Neural cell (in vitro differentiated cells): Measurements from ENCODE around the gene PLIN4. TPM values are rescaled to one million over a fixed set of nuclear protein-coding genes. Genes with fewer than 3 reads are reported as not detected.

Experiments used
- H2AFZ ChIP-seq: fragments of 200-600, 300-800 bp; sonication (generic), shearing (Covaris generic); 2 replicates; pipeline ENCODE4 v1.6.0; 2014; ENCODE audit warnings: low read depth, mild to moderate bottlenecking, antibody characterized with exemption, low read length, moderate library complexity
- H3F3A ChIP-seq: fragments of 200-600 bp; shearing (Covaris generic); 2 replicates; pipeline ENCODE4 v1.6.1; 2016; ENCODE audit warnings: mild to moderate bottlenecking, moderate library complexity, mixed read lengths, antibody characterized with exemption, low read length; ENCODE audit not compliant: insufficient read depth, poor library complexity, severe bottlenecking
- H3K27ac ChIP-seq: fragments of 200-600, 300-800 bp; sonication (generic), shearing (Covaris generic); 2 replicates; pipeline ENCODE4 v1.5.1; 2014; ENCODE audit warnings: mild to moderate bottlenecking, low read length, moderate library complexity
- H3K27me3 ChIP-seq: fragments of 300-800, 200-600 bp; sonication (generic), shearing (Covaris generic); 2 replicates; pipeline ENCODE4 v1.6.0; 2014; ENCODE audit warnings: mild to moderate bottlenecking, low read depth, low read length, moderate library complexity; ENCODE audit not compliant: insufficient read depth
- H3K36me3 ChIP-seq: fragments of 300-800, 200-600 bp; sonication (generic), shearing (Covaris generic); 2 replicates; pipeline ENCODE4 v1.5.1; 2014; ENCODE audit warnings: mild to moderate bottlenecking, antibody characterized with exemption, low read length, moderate library complexity; ENCODE audit not compliant: insufficient read depth
- H3K4me2 ChIP-seq: fragments of 300-800, 200-600 bp; sonication (generic), shearing (Covaris generic); 2 replicates; pipeline ENCODE4 v1.6.0; 2014; ENCODE audit warnings: mild to moderate bottlenecking, low read length
- H3K4me3 ChIP-seq: fragments of 300-800, 200-600 bp; sonication (generic), shearing (Covaris generic); 2 replicates; pipeline ENCODE4 v1.5.1; 2014; ENCODE audit warnings: mild to moderate bottlenecking, low read length, moderate library complexity
- H3K79me2 ChIP-seq: fragments of 200-600 bp; shearing (Covaris generic); replicated peaks from 2 replicates; pipeline ENCODE4 v1.6.0; 2014; ENCODE audit warnings: mild to moderate bottlenecking, low read length, moderate library complexity; ENCODE audit not compliant: insufficient read depth
- H3K9ac ChIP-seq: fragments of 300-800, 200-600 bp; sonication (generic), shearing (Covaris generic); 2 replicates; pipeline ENCODE4 v1.6.1; 2016; ENCODE audit warnings: mild to moderate bottlenecking, low read length, mixed read lengths
- H3K9me2 ChIP-seq: fragments of 200-600 bp; shearing (Covaris generic); 2 replicates; pipeline ENCODE4 v1.6.1; 2016; ENCODE audit warnings: mild to moderate bottlenecking, low read length, mixed read lengths; ENCODE audit not compliant: insufficient read depth
- H3K9me3 ChIP-seq: fragments of 200-600, 300-800 bp; sonication (generic), shearing (Covaris generic); 2 replicates; pipeline ENCODE4 v1.6.1; 2016; ENCODE audit warnings: mild to moderate bottlenecking, mixed run types, low read length, moderate library complexity, mixed read lengths
- H4K20me1 ChIP-seq: fragments of 200-600 bp; shearing (Covaris generic); 2 replicates; pipeline ENCODE4 v1.6.1; 2016; ENCODE audit warnings: mild to moderate bottlenecking, mixed run types; ENCODE audit not compliant: insufficient read depth
- CTCF ChIP-seq: fragments of 450-650 bp; IDR thresholded peaks from 2 replicates; pipeline ENCODE4 v1.5.1; 2014; ENCODE audit warnings: antibody characterized with exemption, mild to moderate bottlenecking, moderate library complexity; ENCODE audit not compliant: poor library complexity, severe bottlenecking
- EP300 ChIP-seq: fragments of 450-650 bp; conservative IDR thresholded peaks from 2 replicates; pipeline ENCODE4 v1.6.1; 2014; ENCODE audit warnings: antibody characterized with exemption, mild to moderate bottlenecking, moderate library complexity; ENCODE audit not compliant: poor library complexity, severe bottlenecking
- EZH2 ChIP-seq: fragments of 200-600, 300-800 bp; shearing (Covaris generic), sonication (generic); IDR thresholded peaks from 2 replicates; pipeline ENCODE4 v1.6.1; 2014; ENCODE audit warnings: antibody characterized with exemption, low read length, borderline replicate concordance, mild to moderate bottlenecking; ENCODE audit not compliant: insufficient read depth, poor library complexity, severe bottlenecking
- MXI1 ChIP-seq: fragments of 450-650 bp; conservative IDR thresholded peaks from 2 replicates; pipeline ENCODE4 v1.6.1; 2014; ENCODE audit warnings: antibody characterized with exemption, mild to moderate bottlenecking; ENCODE audit not compliant: poor library complexity, severe bottlenecking
- POLR2AphosphoS5 ChIP-seq: IDR thresholded peaks from 2 replicates; pipeline ENCODE4 v1.6.1; 2012
- RAD21 ChIP-seq: fragments of 450-650 bp; conservative IDR thresholded peaks from 2 replicates; pipeline ENCODE4 v1.6.1; 2014; ENCODE audit warnings: antibody characterized with exemption, mild to moderate bottlenecking, moderate library complexity
- REST ChIP-seq: IDR thresholded peaks from 2 replicates; pipeline ENCODE4 v1.6.1; 2012; ENCODE audit warnings: borderline replicate concordance
- SMC3 ChIP-seq: fragments of 450-650 bp; conservative IDR thresholded peaks from 2 replicates; pipeline ENCODE4 v1.6.1; 2014; ENCODE audit warnings: antibody characterized with exemption, mild to moderate bottlenecking, moderate library complexity; ENCODE audit not compliant: poor library complexity
- TAF1 ChIP-seq: IDR thresholded peaks from 2 replicates; pipeline ENCODE4 v1.6.1; 2012; ENCODE audit warnings: low read depth
- polyA plus RNA-seq: library from polyadenylated mRNA; depleted of rRNA; stranded (reverse); fragments of >200 nt; gene quantifications from 2 replicates; pipeline ENCODE4 v1.2.3, GENCODE V29; 2014

PLIN4 gene
- polyA plus RNA-seq, 1 donor from 2014 or later, result not detected

GRCh38 chr19:4539169-4539692 lies 20.9 kb upstream of the PLIN4 start:
- Histone ChIP-seq H3K36me3 (no peaks in the 10 kb centered on the region), H3F3A (no peaks in the 10 kb centered on the region), H2AFZ (no peak overlapping the region), H3K9me2 (no peaks in the 10 kb centered on the region), H3K9ac (no peak overlapping the region), H3K4me2 (no peak overlapping the region), H3K4me3 (no peak overlapping the region), H3K27me3 (no peaks in the 10 kb centered on the region), H3K79me2 (no peaks in the 10 kb centered on the region), H3K9me3 (no peaks in the 10 kb centered on the region), H3K27ac (no peak overlapping the region), H4K20me1 (no peaks in the 10 kb centered on the region)
- TF ChIP-seq EZH2 (no peak), CTCF (no peak), REST (no peak), SMC3 (no peak), EP300 (no peak), POLR2AphosphoS5 (no peak), TAF1 (no peak), MXI1 (no peak), RAD21 (no peak)

GRCh38 chr19:4538601-4538954 lies 20.3 kb upstream of the PLIN4 start:
- no peak overlapping the region for H3K4me3 ChIP-seq
- H2AFZ ChIP-seq, result no peak overlapping the region
- no peak overlapping the region for H3K27ac ChIP-seq
- no peaks in the 10 kb centered on the region for H3K9me2 ChIP-seq
- no peaks in the 10 kb centered on the region for H3F3A ChIP-seq
- no peaks in the 10 kb centered on the region for H3K36me3 ChIP-seq
- no peaks in the 10 kb centered on the region for H3K9me3 ChIP-seq
- no peak overlapping the region for H3K9ac ChIP-seq
- H3K27me3 ChIP-seq, result no peaks in the 10 kb centered on the region
- H3K79me2 ChIP-seq, result no peaks in the 10 kb centered on the region
- no peak overlapping the region for H3K4me2 ChIP-seq
- TF ChIP-seq REST, result no peak
- TF ChIP-seq RAD21, result no peak
- no peak for TF ChIP-seq CTCF
- no peak for TF ChIP-seq EZH2
- TF ChIP-seq SMC3, result no peak
- no peak for TF ChIP-seq MXI1
- no peak for TF ChIP-seq EP300
- TF ChIP-seq POLR2AphosphoS5, result no peak
- no peak for TF ChIP-seq TAF1
- H4K20me1 ChIP-seq, result no peaks in the 10 kb centered on the region
